Measurements from ENCODE around the gene RPL13. TPM values are rescaled to one million over a fixed set of nuclear protein-coding genes. Genes with fewer than 3 reads are reported as not detected.

RPL13 gene
- total and polyA plus RNA-seq, 2 of the 4 experiments (the other 2 are of a cell fraction), result 2,098 to 3,527 TPM

GRCh38 chr16:89530401-89531381 lies 29.8 kb upstream of the RPL13 start:
- H2AK5ac ChIP-seq (ENCODE audit: low read depth, low read length), result no peak overlapping the region
- no peak overlapping the region for H2BK20ac ChIP-seq (ENCODE audit: low read depth, low read length)
- ChIA-PET CTCF (no interaction called here), POLR2A (ENCODE audit: unreplicated experiment) (no interaction called here)
- H3K14ac ChIP-seq (replicated peaks; ENCODE audit: low read depth, low read length), result no peak overlapping the region
- WGBS, 2 experiments (ENCODE audit: extremely low coverage in 2 of 2, insufficient read length in 1 of 2), result 93% methylated on average over 22 of the region's 37 CpGs; no CpG with 5 or more reads in 1 of the 2 experiments
- no peak overlapping the region for H4K91ac ChIP-seq (ENCODE audit: insufficient read depth, low read depth, low read length)
- H3K27ac ChIP-seq (ENCODE audit: insufficient read depth, low read length), result no peak overlapping the region
- no TSS peak for BruUV-seq (replicated peaks)
- intact Hi-C loops (cut with micrococcal nuclease) (no loop called here), in situ Hi-C loops (cut with MboI; ENCODE audit: low sequenced_read_pairs) (no loop called here), dilution Hi-C loops (cut with HindIII; ENCODE audit: low sequenced_read_pairs, unreplicated experiment) (no loop called here)
- no peak overlapping the region for H3K23ac ChIP-seq (ENCODE audit: low read depth, low read length)
- H3K36me3 ChIP-seq (ENCODE audit: control insufficient read depth, insufficient read depth, low read length), result peaks cover 76% of the 10 kb centered on the region
- no peak overlapping the region for H2BK120ac ChIP-seq (ENCODE audit: low read depth, low read length)
- no peak overlapping the region for H3K4ac ChIP-seq (ENCODE audit: low read depth, low read length)
- H2BK15ac ChIP-seq (ENCODE audit: low read depth, low read length), result no peak overlapping the region
- no peaks in the 10 kb centered on the region for H3K9me3 ChIP-seq (ENCODE audit: control insufficient read depth, insufficient read depth, low read length)
- H3K56ac ChIP-seq (ENCODE audit: extremely low read depth, insufficient read depth, low read length), result no peak overlapping the region
- no peak overlapping the region for H3K4me2 ChIP-seq (ENCODE audit: low read depth, low read length)
- H3K9me1 ChIP-seq (ENCODE audit: insufficient read depth, low read length), result 0 out of 2 replicates have a peak, but pooled peaks cover 3% of the 10 kb centered on the region
- peaks cover 13 to 49% of the 10 kb centered on the region in 2 experiments for H3K79me1 ChIP-seq (ENCODE audit: low read depth in 1 of 2, low read length in 2 of 2)
- TF ChIP-seq CHD1 (IDR thresholded peaks at IDR 0.05; ENCODE audit: low read depth, low read length) (no peak), NFE2L2 (IDR thresholded peaks at IDR 0.05; ENCODE audit: low read depth, low read length) (no peak), FOS (IDR thresholded peaks at IDR 0.05; ENCODE audit: low read depth, low read length) (no peak), SMC3 (IDR thresholded peaks at IDR 0.05; ENCODE audit: low read depth, low read length) (no peak), POLR2A (IDR thresholded peaks at IDR 0.05; ENCODE audit: low read depth, low read length) (no peak), BHLHE40 (IDR thresholded peaks at IDR 0.05; ENCODE audit: low read depth, low read length) (no peak), CEBPB (IDR thresholded peaks at IDR 0.05; ENCODE audit: low read depth, low read length) (no peak), RAD21 (IDR thresholded peaks at IDR 0.05; ENCODE audit: low read length) (no peak), MAZ (IDR thresholded peaks at IDR 0.05; ENCODE audit: borderline replicate concordance, low read depth, low read length) (no peak)
- TF ChIP-seq, protein P1, sequence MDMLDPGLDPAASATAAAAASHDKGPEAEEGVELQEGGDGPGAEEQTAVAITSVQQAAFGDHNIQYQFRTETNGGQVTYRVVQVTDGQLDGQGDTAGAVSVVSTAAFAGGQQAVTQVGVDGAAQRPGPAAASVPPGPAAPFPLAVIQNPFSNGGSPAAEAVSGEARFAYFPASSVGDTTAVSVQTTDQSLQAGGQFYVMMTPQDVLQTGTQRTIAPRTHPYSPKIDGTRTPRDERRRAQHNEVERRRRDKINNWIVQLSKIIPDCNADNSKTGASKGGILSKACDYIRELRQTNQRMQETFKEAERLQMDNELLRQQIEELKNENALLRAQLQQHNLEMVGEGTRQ (IDR thresholded peaks at IDR 0.05; ENCODE audit: low read depth, low read length), result no peak
- TF ChIP-seq, protein P2, sequence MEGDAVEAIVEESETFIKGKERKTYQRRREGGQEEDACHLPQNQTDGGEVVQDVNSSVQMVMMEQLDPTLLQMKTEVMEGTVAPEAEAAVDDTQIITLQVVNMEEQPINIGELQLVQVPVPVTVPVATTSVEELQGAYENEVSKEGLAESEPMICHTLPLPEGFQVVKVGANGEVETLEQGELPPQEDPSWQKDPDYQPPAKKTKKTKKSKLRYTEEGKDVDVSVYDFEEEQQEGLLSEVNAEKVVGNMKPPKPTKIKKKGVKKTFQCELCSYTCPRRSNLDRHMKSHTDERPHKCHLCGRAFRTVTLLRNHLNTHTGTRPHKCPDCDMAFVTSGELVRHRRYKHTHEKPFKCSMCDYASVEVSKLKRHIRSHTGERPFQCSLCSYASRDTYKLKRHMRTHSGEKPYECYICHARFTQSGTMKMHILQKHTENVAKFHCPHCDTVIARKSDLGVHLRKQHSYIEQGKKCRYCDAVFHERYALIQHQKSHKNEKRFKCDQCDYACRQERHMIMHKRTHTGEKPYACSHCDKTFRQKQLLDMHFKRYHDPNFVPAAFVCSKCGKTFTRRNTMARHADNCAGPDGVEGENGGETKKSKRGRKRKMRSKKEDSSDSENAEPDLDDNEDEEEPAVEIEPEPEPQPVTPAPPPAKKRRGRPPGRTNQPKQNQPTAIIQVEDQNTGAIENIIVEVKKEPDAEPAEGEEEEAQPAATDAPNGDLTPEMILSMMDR (conservative IDR thresholded peaks at IDR 0.05; ENCODE audit: low read depth, low read length), result no peak
- H3K9ac ChIP-seq (ENCODE audit: low read depth, low read length), result no peak overlapping the region
- H3K27me3 ChIP-seq (ENCODE audit: control insufficient read depth, insufficient read depth, low read length), result no peaks in the 10 kb centered on the region
- H4K5ac ChIP-seq (ENCODE audit: low read depth, low read length), result no peak overlapping the region
- no peak overlapping the region for H2BK5ac ChIP-seq (ENCODE audit: low read depth, low read length, poor library complexity, severe bottlenecking)
- no peak overlapping the region for H2AK9ac ChIP-seq (replicated peaks; ENCODE audit: low read depth, low read length, poor library complexity)
- DNase-seq (no peak), ATAC-seq (ENCODE audit: low read depth) (no peak)
- peak overlapping the region; percentile 32 for H2AFZ ChIP-seq (replicated peaks; ENCODE audit: low read length, poor library complexity)
- no peak overlapping the region for H3K18ac ChIP-seq (ENCODE audit: low read depth, low read length)
- H4K20me1 ChIP-seq (ENCODE audit: insufficient read depth, low read length), result peaks cover 14% of the 10 kb centered on the region
- no peak overlapping the region for H4K8ac ChIP-seq (ENCODE audit: low read depth in 2 of 2, low read length in 2 of 2)
- no peak overlapping the region for H3K4me3 ChIP-seq (ENCODE audit: insufficient read depth, low read depth, low read length)
- no peaks in the 10 kb centered on the region for H3K4me1 ChIP-seq (ENCODE audit: control insufficient read depth, insufficient read depth, low read length)

All from IMR-90 (cell line).